GM19193 (cell line): Measurements from ENCODE around the gene UBE2M.

Source experiments
- POLR2A ChIP-seq: IDR thresholded peaks from 4 replicates; pipeline ENCODE4 v1.6.1; 2011; ENCODE audit not compliant: insufficient read depth, insufficient read length; ENCODE audit errors: extremely low read depth

UBE2M gene

GRCh38 chr19:58535857-58536256 lies 22.6 kb downstream of the UBE2M start:
- TF ChIP-seq POLR2A, result no peak

- no peak for TF ChIP-seq POLR2A
Measured at GRCh38 chr19:58531034-58531840, 27.2 kb downstream of the UBE2M start.

GRCh38 chr19:58529405-58529804 lies 29.0 kb downstream of the UBE2M start:
- TF ChIP-seq POLR2A, result no peak

- TF ChIP-seq POLR2A, result no peak
Measured at GRCh38 chr19:58522709-58523108, 35.7 kb downstream of the UBE2M start.

GRCh38 chr19:58521651-58522050 lies 36.8 kb downstream of the UBE2M start:
- no peak for TF ChIP-seq POLR2A

GRCh38 chr19:58520257-58520599 lies 38.2 kb downstream of the UBE2M start:
- no peak for TF ChIP-seq POLR2A

GRCh38 chr19:58519355-58520256 lies 38.8 kb downstream of the UBE2M start, which contains the start of gene ZBTB45:
Gene ZBTB45, minus strand, starts transcription at chr19:58519810. Its CDS starts 2,137 bp downstream, at chr19:58517673.
- peak; percentile 79 for TF ChIP-seq POLR2A

GRCh38 chr19:58519087-58519354 lies 39.4 kb downstream of the UBE2M start:
- TF ChIP-seq POLR2A, result no peak

GRCh38 chr19:58518256-58519086 lies 39.9 kb downstream of the UBE2M start:
- TF ChIP-seq POLR2A, result no peak

GRCh38 chr19:58516964-58517833 lies 41.2 kb downstream of the UBE2M start:
- no peak for TF ChIP-seq POLR2A

GRCh38 chr19:58516246-58516836 lies 42.1 kb downstream of the UBE2M start:
- no peak for TF ChIP-seq POLR2A

- no peak for TF ChIP-seq POLR2A
Measured at GRCh38 chr19:58515259-58515658, 43.2 kb downstream of the UBE2M start.

- no peak for TF ChIP-seq POLR2A
Measured at GRCh38 chr19:58514564-58515022, 43.8 kb downstream of the UBE2M start.
